GM12874 (cell line): Measurements from ENCODE around the gene CBFA2T3.

ENCODE experiments used
- TF ChIP-seq, protein P1 (sequence below): IDR thresholded peaks from 2 replicates; pipeline ENCODE4 v1.5.1; 2011; ENCODE audit warnings: low read depth, mild to moderate bottlenecking, control low read depth, low read length, moderate library complexity; ENCODE audit not compliant: insufficient read depth

CBFA2T3 gene

GRCh38 chr16:88865310-88865709 is 111.7 kb downstream of the CBFA2T3 start:
- TF ChIP-seq, protein P1, sequence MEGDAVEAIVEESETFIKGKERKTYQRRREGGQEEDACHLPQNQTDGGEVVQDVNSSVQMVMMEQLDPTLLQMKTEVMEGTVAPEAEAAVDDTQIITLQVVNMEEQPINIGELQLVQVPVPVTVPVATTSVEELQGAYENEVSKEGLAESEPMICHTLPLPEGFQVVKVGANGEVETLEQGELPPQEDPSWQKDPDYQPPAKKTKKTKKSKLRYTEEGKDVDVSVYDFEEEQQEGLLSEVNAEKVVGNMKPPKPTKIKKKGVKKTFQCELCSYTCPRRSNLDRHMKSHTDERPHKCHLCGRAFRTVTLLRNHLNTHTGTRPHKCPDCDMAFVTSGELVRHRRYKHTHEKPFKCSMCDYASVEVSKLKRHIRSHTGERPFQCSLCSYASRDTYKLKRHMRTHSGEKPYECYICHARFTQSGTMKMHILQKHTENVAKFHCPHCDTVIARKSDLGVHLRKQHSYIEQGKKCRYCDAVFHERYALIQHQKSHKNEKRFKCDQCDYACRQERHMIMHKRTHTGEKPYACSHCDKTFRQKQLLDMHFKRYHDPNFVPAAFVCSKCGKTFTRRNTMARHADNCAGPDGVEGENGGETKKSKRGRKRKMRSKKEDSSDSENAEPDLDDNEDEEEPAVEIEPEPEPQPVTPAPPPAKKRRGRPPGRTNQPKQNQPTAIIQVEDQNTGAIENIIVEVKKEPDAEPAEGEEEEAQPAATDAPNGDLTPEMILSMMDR: no peak

- TF ChIP-seq, protein P1: no peak
Observed at GRCh38 chr16:88864521-88864920, 112.5 kb downstream of the CBFA2T3 start.

- TF ChIP-seq, protein P1: no peak
Observed at GRCh38 chr16:88864099-88864498, 112.9 kb downstream of the CBFA2T3 start.

GRCh38 chr16:88863426-88863825 is 113.6 kb downstream of the CBFA2T3 start:
- TF ChIP-seq, protein P1: no peak

GRCh38 chr16:88862968-88863367 is 114.0 kb downstream of the CBFA2T3 start:
- TF ChIP-seq, protein P1: no peak

- TF ChIP-seq, protein P1: no peak
Observed at GRCh38 chr16:88861359-88861758, 115.6 kb downstream of the CBFA2T3 start.

GRCh38 chr16:88859381-88860091 is 117.5 kb downstream of the CBFA2T3 start:
- TF ChIP-seq, protein P1: no peak
